ENCODE results near the gene ANKRD13A. TPM values are rescaled to one million over a fixed set of nuclear protein-coding genes. Genes with fewer than 3 reads are reported as not detected.
A peak's percentile ranks its signal among the peaks of the same experiment; 100 is the strongest.

The ANKRD13A gene
- polyA plus RNA-seq, 1 experiment = 268 TPM

DNA sequence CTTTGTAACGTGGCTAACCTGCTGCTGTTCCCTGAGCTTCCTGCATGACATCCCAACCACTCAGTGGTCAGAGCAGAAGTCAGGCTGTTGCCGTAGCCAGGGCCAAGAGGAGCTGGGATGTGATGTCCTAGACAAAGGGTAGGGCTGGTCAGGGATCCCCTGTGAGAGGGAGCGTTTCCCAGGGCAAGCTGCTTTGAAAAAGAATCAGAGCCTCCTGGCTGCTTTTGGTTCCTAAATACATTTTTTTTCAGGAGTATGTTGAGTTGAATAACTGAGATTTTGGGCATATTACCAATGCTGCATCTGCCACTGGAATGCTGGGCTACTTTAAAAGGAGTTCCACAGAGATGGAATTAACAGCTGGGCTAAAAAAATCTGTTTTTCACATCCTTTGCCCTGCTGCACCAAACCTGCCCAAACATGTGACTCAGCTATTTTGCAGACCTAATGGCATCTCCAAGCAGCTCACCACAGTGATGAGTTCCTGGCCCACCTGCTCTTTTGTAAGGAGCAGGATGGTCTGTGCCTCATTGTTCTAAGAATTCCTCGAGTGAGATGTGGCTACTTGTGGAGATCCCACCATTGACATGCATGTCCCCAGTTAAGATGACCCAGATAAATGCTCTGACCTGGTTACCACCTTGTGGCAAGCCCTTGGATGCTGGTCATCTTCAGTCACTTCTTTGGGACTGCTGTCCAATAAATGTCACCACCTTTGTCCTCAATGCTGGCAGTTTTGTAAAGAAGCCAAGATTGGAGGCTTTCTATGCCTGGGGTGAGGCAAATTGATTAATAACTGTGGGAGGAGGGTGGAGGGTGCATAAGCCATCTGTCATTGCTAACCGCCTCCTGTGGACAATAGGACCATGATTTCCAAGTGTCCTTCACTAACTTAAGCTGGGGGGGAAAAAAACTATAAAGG is 24.1 kb downstream of the ANKRD13A start:
- POLR2A ChIA-PET = interaction anchor here (0.6 to 1.1 kb wide), 3 partner anchors 15 to 36 kb away, joined by 3 read pairs; no protein-coding TSS in a partner anchor

DNA sequence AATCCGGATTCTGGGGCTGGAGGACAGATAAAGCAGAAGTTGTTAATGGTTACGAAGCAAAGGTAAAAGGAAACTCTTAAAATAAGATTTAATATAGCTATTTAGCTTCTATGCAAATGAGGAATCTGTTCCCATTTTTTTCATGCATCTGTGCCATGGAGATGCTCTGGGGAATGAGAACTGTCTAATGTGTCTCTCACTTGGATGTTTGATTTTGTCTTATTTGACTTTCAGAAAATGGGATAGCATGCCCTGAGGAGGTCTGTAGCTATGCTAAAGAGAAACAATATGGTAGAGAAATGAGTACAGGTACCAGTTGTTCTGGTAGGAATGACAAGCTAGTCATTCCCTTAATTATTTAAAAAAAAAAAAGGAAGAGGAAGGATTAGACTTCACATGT is 24.8 kb downstream of the ANKRD13A start:
- ChIA-PET POLR2A (interaction anchor here (0.6 to 0.8 kb wide), 3 partner anchors 15 to 36 kb away, joined by 3 to 4 read pairs (median 3); no protein-coding TSS in a partner anchor), CTCF (interaction anchor here (0.9 to 3.5 kb wide), 4 partner anchors 13 to 179 kb away, joined by 3 to 14 read pairs (median 4); no protein-coding TSS in a partner anchor)
- no peak overlapping the region for H3K4me3 ChIP-seq (ENCODE audit: low read depth, low read length)
- TF ChIP-seq, protein P1, sequence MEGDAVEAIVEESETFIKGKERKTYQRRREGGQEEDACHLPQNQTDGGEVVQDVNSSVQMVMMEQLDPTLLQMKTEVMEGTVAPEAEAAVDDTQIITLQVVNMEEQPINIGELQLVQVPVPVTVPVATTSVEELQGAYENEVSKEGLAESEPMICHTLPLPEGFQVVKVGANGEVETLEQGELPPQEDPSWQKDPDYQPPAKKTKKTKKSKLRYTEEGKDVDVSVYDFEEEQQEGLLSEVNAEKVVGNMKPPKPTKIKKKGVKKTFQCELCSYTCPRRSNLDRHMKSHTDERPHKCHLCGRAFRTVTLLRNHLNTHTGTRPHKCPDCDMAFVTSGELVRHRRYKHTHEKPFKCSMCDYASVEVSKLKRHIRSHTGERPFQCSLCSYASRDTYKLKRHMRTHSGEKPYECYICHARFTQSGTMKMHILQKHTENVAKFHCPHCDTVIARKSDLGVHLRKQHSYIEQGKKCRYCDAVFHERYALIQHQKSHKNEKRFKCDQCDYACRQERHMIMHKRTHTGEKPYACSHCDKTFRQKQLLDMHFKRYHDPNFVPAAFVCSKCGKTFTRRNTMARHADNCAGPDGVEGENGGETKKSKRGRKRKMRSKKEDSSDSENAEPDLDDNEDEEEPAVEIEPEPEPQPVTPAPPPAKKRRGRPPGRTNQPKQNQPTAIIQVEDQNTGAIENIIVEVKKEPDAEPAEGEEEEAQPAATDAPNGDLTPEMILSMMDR (IDR thresholded peaks at IDR 0.05; ENCODE audit: insufficient read depth, low read depth, low read length) = no peak
- no peak for DNase-seq (ENCODE audit: low read depth)
- peaks cover 14% of the 10 kb centered on the region for H3K36me3 ChIP-seq (ENCODE audit: control insufficient read depth, insufficient read depth, low read length)
- H3K27me3 ChIP-seq (ENCODE audit: control insufficient read depth, insufficient read depth, low read length) = no peaks in the 10 kb centered on the region

More for the DNA sequence above, 24.1 kb downstream of the ANKRD13A start:
- TF ChIP-seq, protein P1 (IDR thresholded peaks at IDR 0.05; ENCODE audit: insufficient read depth, low read depth, low read length) = no peak
- Histone ChIP-seq H3K4me3 (ENCODE audit: low read depth, low read length) (no peak overlapping the region), H3K27me3 (ENCODE audit: control insufficient read depth, insufficient read depth, low read length) (no peaks in the 10 kb centered on the region), H3K36me3 (ENCODE audit: control insufficient read depth, insufficient read depth, low read length) (peaks cover 18% of the 10 kb centered on the region)
- CTCF ChIA-PET = interaction anchor here (0.8 to 3.5 kb wide), 3 partner anchors 14 to 178 kb away, joined by 4 to 14 read pairs (median 5); no protein-coding TSS in a partner anchor
- DNase-seq (ENCODE audit: low read depth) = peak; percentile 63

DNA sequence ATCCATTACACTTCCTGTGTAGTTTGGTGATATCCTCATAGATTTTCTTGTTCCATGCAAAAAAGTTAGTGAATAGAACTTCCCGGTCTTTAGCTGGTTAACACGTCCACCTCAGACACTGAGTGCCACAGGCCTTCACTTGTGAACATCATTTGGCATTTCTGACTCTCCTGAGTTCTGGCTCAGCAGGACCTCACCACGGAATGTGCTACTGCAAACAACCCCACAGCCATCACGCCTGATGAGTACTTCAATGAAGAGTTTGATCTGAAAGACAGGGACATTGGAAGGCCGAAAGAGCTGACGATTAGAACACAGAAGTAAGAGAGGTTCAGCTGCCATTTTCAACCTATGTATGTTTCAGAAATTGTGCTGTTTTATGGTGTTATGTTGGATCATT is 29.1 kb downstream of the ANKRD13A start:
- Histone ChIP-seq H3K4me3 (ENCODE audit: low read depth, low read length) (no peak overlapping the region), H3K27me3 (ENCODE audit: control insufficient read depth, insufficient read depth, low read length) (no peaks in the 10 kb centered on the region), H3K36me3 (ENCODE audit: control insufficient read depth, insufficient read depth, low read length) (peaks cover 5% of the 10 kb centered on the region)
- POLR2A ChIA-PET = no interaction called here
- no peak for DNase-seq (ENCODE audit: low read depth)
- CTCF ChIA-PET = interaction anchor here (2.1 kb wide), 1 partner anchor 9 kb away, joined by 6 read pairs; no protein-coding TSS in a partner anchor
- TF ChIP-seq, protein P1 (IDR thresholded peaks at IDR 0.05; ENCODE audit: insufficient read depth, low read depth, low read length) = no peak

DNA sequence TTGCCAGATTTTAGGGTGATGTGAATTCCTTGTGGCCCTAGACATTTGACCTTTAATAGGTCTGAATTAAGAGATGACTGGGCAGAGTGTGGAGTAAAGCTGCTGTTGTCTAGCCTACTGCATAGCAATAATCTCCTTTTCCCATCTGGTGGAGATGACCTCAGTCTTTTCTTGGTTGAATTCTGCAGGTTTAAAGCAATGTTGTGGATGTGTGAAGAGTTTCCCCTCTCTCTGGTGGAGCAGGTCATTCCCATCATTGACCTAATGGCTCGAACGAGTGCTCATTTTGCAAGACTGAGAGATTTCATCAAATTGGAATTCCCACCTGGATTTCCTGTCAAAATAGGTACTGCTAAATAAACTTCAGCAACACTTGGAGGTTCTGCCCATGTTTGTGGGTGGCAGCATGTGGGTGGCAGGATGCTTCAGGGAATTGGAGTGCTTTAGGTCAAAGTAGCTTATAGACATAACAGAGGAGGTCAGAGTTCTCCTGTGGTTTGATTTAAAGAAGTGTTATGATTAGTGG is 30.1 kb downstream of the ANKRD13A start:
- H3K27me3 ChIP-seq (ENCODE audit: control insufficient read depth, insufficient read depth, low read length) = no peaks in the 10 kb centered on the region
- H3K4me3 ChIP-seq (ENCODE audit: low read depth, low read length) = no peak overlapping the region
- ChIA-PET POLR2A (no interaction called here), CTCF (interaction anchor here (0.6 to 2.1 kb wide), 2 partner anchors 8 to 176 kb away, joined by 3 to 6 read pairs; no protein-coding TSS in a partner anchor)
- no peak for DNase-seq (ENCODE audit: low read depth)
- TF ChIP-seq, protein P1 (IDR thresholded peaks at IDR 0.05; ENCODE audit: insufficient read depth, low read depth, low read length) = no peak
- peaks cover 9% of the 10 kb centered on the region for H3K36me3 ChIP-seq (ENCODE audit: control insufficient read depth, insufficient read depth, low read length)

DNA sequence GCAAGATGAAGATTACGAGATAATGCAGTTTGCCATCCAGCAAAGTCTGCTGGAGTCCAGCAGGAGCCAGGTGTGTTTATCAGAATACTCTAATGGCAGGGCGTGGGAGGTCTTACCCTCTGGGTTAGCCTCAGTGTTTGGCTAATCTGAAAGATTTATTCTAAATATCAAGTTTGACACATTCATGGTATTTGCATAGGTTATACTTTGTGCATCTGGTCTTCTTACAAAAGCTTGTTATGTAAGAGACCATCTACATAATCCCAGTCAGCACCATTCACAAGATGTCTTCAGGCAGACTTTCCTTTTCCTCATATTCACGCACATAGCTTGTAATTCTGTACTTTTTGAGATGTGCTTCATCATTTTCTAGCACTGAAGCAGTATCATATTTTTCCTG is 34.7 kb downstream of the ANKRD13A start:
- no peaks in the 10 kb centered on the region for H3K27me3 ChIP-seq (ENCODE audit: control insufficient read depth, insufficient read depth, low read length)
- DNase-seq (ENCODE audit: low read depth) = no peak
- ChIA-PET CTCF (no interaction called here), POLR2A (no interaction called here)
- TF ChIP-seq, protein P1 (IDR thresholded peaks at IDR 0.05; ENCODE audit: insufficient read depth, low read depth, low read length) = no peak
- peaks cover 23% of the 10 kb centered on the region for H3K36me3 ChIP-seq (ENCODE audit: control insufficient read depth, insufficient read depth, low read length)
- no peak overlapping the region for H3K4me3 ChIP-seq (ENCODE audit: low read depth, low read length)

All from BJ (cell line).